GM19240 (cell line): ENCODE data around the gene PDXK.
"Not testable (repeated sequence)": the region's sequence is repeated elsewhere in the genome, so short reads cannot be mapped to it uniquely, and the experiment has no call there.

Source experiments
- DNase-seq: peaks from one replicate; pipeline ENCODE4 v3.0.0; 2011; ENCODE audit warnings: low spot score; ENCODE audit not compliant: insufficient read length

The PDXK gene

GRCh38 chr21:43697758-43698643 lies 20.9 kb upstream of the PDXK start:
- DNase-seq = no peak

- DNase-seq = not testable (repeated sequence)
Measured at GRCh38 chr21:43699492-43699777, 19.5 kb upstream of the PDXK start.

GRCh38 chr21:43699933-43700599 lies 18.9 kb upstream of the PDXK start:
- no peak for DNase-seq

- no peak for DNase-seq
Measured at GRCh38 chr21:43701936-43702784, 16.8 kb upstream of the PDXK start.

GRCh38 chr21:43702785-43703034 lies 16.2 kb upstream of the PDXK start:
- no peak for DNase-seq

- no peak for DNase-seq
Measured at GRCh38 chr21:43703035-43703880, 15.7 kb upstream of the PDXK start.

- DNase-seq = no peak
Measured at GRCh38 chr21:43707462-43707861, 11.5 kb upstream of the PDXK start.

GRCh38 chr21:43708745-43709381 lies 10.1 kb upstream of the PDXK start:
- no peak for DNase-seq

GRCh38 chr21:43712268-43712942 lies 6.5 kb upstream of the PDXK start:
- no peak for DNase-seq

- not testable (repeated sequence) for DNase-seq
Measured at GRCh38 chr21:43713123-43713522, 5.8 kb upstream of the PDXK start.

GRCh38 chr21:43716376-43717165 lies 2.4 kb upstream of the PDXK start:
- peak; percentile 39 for DNase-seq

GRCh38 chr21:43717166-43717853 lies 1.6 kb upstream of the PDXK start:
- no peak for DNase-seq

GRCh38 chr21:43717967-43718871 lies 710 bp upstream of the PDXK start:
- no peak for DNase-seq

- no peak for DNase-seq
Measured at GRCh38 chr21:43719748-43720538, 1.0 kb downstream of the PDXK start.

GRCh38 chr21:43720539-43721166 lies 1.7 kb downstream of the PDXK start:
- no peak for DNase-seq

- DNase-seq = no peak
Measured at GRCh38 chr21:43721206-43721605, 2.3 kb downstream of the PDXK start.

GRCh38 chr21:43721939-43722338 lies 3.0 kb downstream of the PDXK start:
- no peak for DNase-seq
